K562 (cell line): ENCODE data around the gene SPI1. TPM values are rescaled to one million over a fixed set of nuclear protein-coding genes. Genes with fewer than 3 reads are reported as not detected.

ENCODE experiments used
- ATAC-seq: fragments of 200-7000 bp; cut with Tn5 transposase; 3 replicates; pipeline ENCODE4 v1.9.1; 2020; ENCODE audit warnings: moderate library complexity
- BruUV-seq: library from RNA; stranded (reverse); fragments of 400-500 nt; replicated peaks from 2 replicates; lab custom pipeline; 2021; lab: Mats Ljungman, UMichigan
- CTCF ChIA-PET: fragments of 300-600 bp; formaldehyde crosslinking; extraction: SDS; loops from one replicate; lab custom pipeline; 2021; ENCODE audit warnings: low intra/inter-chr PET ratio; lab: Yijun Ruan, JAX
- POLR2A ChIA-PET: fragments of 300-600, 350-650 bp; sonication (Branson Sonifier 250); formaldehyde crosslinking; extraction: SDS; loops from one replicate; lab custom pipeline; 2021; ENCODE audit warnings: antibody characterized with exemption, inconsistent platforms; lab: Yijun Ruan, JAX
- DNase-seq, 4 experiments: peaks; one replicate each; pipeline versions ENCODE4 v3.0.0 to v3.0.0-alpha.2; 2011 to 2018; ENCODE audit warnings: low spot score in 3 of 4, mixed read lengths in 3 of 4; ENCODE audit errors: extremely low read depth in 1 of 4
- FAIRE-seq: peaks from 2 replicates; lab custom pipeline; 2011; peaks lifted over from hg19 to GRCh38; lab: Jason Lieb, UNC
- H2AFZ ChIP-seq: 2 replicates; pipeline ENCODE4 v1.6.0; 2011; ENCODE audit warnings: low read depth, low read length, control low read depth, inconsistent platforms
- H3K27ac ChIP-seq: fragments of 200-600 bp; 3 replicates; pipeline ENCODE4 v1.8.0; 2011; ENCODE audit warnings: low read depth, mild to moderate bottlenecking, control low read depth, inconsistent platforms, low read length, moderate library complexity, mixed read lengths; ENCODE audit errors: extremely low read depth
- H3K27me3 ChIP-seq, 2 experiments: fragments of 300-600 bp in 1 of 2; 2 replicates in 1 of 2; 3 replicates in 1 of 2; pipeline versions ENCODE4 v1.6.0 to v1.8.0; 2011; ENCODE audit warnings: inconsistent platforms in 2 of 2, low read length in 2 of 2, mild to moderate bottlenecking in 1 of 2, mixed read lengths in 1 of 2, moderate library complexity in 1 of 2; ENCODE audit not compliant: control insufficient read depth in 2 of 2, insufficient read depth in 2 of 2
- H3K36me3 ChIP-seq: fragments of 300-600 bp; 3 replicates; pipeline ENCODE4 v1.8.0; 2011; ENCODE audit warnings: mild to moderate bottlenecking, low read length, inconsistent platforms; ENCODE audit not compliant: control insufficient read depth, insufficient read depth
- H3K4me1 ChIP-seq, 2 experiments: fragments of 200-600 bp in 1 of 2; replicated peaks in 1 of 2; 2 replicates in 1 of 2; 3 replicates in 1 of 2; pipeline versions ENCODE4 v1.5.1 to v1.8.0; 2011; ENCODE audit warnings: inconsistent platforms in 2 of 2, low read length in 2 of 2, mild to moderate bottlenecking in 1 of 2, mixed read lengths in 1 of 2, moderate library complexity in 1 of 2; ENCODE audit not compliant: control insufficient read depth in 2 of 2, insufficient read depth in 2 of 2
- H3K4me2 ChIP-seq: 2 replicates; pipeline ENCODE4 v1.6.1; 2011; ENCODE audit warnings: low read length, control low read depth, inconsistent platforms, mixed read lengths; ENCODE audit not compliant: insufficient read depth
- H3K4me3 ChIP-seq: fragments of 200-600 bp; sonication (generic), shearing (Covaris generic); 2 replicates; pipeline ENCODE4 v1.5.1; 2016; ENCODE audit warnings: control low read depth, inconsistent platforms
- H3K79me2 ChIP-seq: fragments of 200-600 bp; 3 replicates; pipeline ENCODE4 v1.8.0; 2011; ENCODE audit warnings: low read length, inconsistent platforms; ENCODE audit not compliant: control insufficient read depth, insufficient read depth
- H3K9ac ChIP-seq, 2 experiments: 2 replicates each; pipeline versions ENCODE4 v1.6.0 to v1.6.1; 2011; ENCODE audit warnings: low read depth in 2 of 2, low read length in 2 of 2, control low read depth in 1 of 2, inconsistent platforms in 1 of 2, mild to moderate bottlenecking in 1 of 2, mixed read lengths in 1 of 2; ENCODE audit not compliant: insufficient read depth in 1 of 2
- H3K9me1 ChIP-seq: one replicate; pipeline ENCODE4 v1.6.0; 2011; ENCODE audit warnings: inconsistent platforms, mild to moderate bottlenecking, low read length, moderate library complexity; ENCODE audit not compliant: control insufficient read depth, insufficient read depth
- H3K9me3 ChIP-seq: replicated peaks from 2 replicates; pipeline ENCODE4 v1.5.1; 2011; ENCODE audit warnings: low read depth, low read length, inconsistent platforms; ENCODE audit not compliant: control insufficient read depth, insufficient read depth
- H4K20me1 ChIP-seq: replicated peaks from 2 replicates; pipeline ENCODE4 v1.6.1; 2011; ENCODE audit warnings: low read length, inconsistent platforms, mixed read lengths; ENCODE audit not compliant: control insufficient read depth, insufficient read depth
- ARNT ChIP-seq, 2 experiments: fragments of 450-650 bp; IDR thresholded peaks; 2 replicates each; pipeline ENCODE4 v1.6.1; 2016; ENCODE audit warnings: mild to moderate bottlenecking in 1 of 2
- BCOR ChIP-seq: fragments of 450-650 bp; IDR thresholded peaks from 2 replicates; pipeline ENCODE4 v1.6.1; 2016
- ESRRA ChIP-seq: fragments of 450-650 bp; IDR thresholded peaks from 2 replicates; pipeline ENCODE4 v1.6.1; 2014; ENCODE audit warnings: low read depth, mild to moderate bottlenecking, moderate library complexity, borderline replicate concordance
- MEIS2 ChIP-seq: fragments of 450-650 bp; IDR thresholded peaks from 2 replicates; pipeline ENCODE4 v1.6.1; 2014; ENCODE audit warnings: mild to moderate bottlenecking; ENCODE audit not compliant: partially characterized antibody
- TAF1 ChIP-seq: IDR thresholded peaks from 2 replicates; pipeline ENCODE4 v1.6.1; 2011; ENCODE audit warnings: mild to moderate bottlenecking, low read length, moderate library complexity; ENCODE audit not compliant: insufficient read depth, control insufficient read depth, severe bottlenecking; ENCODE audit errors: extremely low read depth
- TAF7 ChIP-seq: fragments of 450-650 bp; IDR thresholded peaks from 2 replicates; pipeline ENCODE4 v1.6.1; 2016; ENCODE audit warnings: missing genetic modification characterization, missing compliant biosample characterization
- ZZZ3 ChIP-seq: fragments of 450-650 bp; IDR thresholded peaks from 2 replicates; pipeline ENCODE4 v1.6.1; 2016; ENCODE audit warnings: antibody characterized with exemption, mild to moderate bottlenecking, moderate library complexity
- WGBS: fragments of 100-300 bp; shearing (Covaris generic); methylation state at CpG from one replicate; pipeline ENCODE4 v1.1.6; 2016; ENCODE audit warnings: low coverage, mixed read lengths; ENCODE audit not compliant: insufficient coverage; ENCODE audit errors: missing lambda C conversion rate; 5-methylcytosine and 5-hydroxymethylcytosine counted together
- in situ Hi-C: fragments of 300-500 bp; cut with MboI; formaldehyde crosslinking; loops from 4 replicates; pipeline ENCODE4 v1.15.0; 2018; ENCODE audit warnings: inconsistent platforms, mixed read lengths
- intact Hi-C: fragments of 100-400 bp; cut with micrococcal nuclease; formaldehyde crosslinking; loops from 2 replicates; pipeline ENCODE4 v1.14.2; 2022
- polyA plus RNA-seq, 8 experiments: library from polyadenylated mRNA; depleted of rRNA in 4 of 8; stranded (reverse) in 5 of 8; unstranded in 3 of 8; fragments of >200 nt; fragmentation: Nextera tagmentation in 2 of 8; fragmentation: Illumina TruSeq in 1 of 8; extraction: Ambion mirVana in 2 of 8; extraction: Trizol in 1 of 8; gene quantifications; 2 replicates each; pipeline versions ENCODE4 v1.2.1 to v1.2.3, GENCODE V29; 2011 to 2014; ENCODE audit warnings: inconsistent platforms in 1 of 8, missing spikeins in 1 of 8
- total RNA-seq, 7 experiments: library from RNA; depleted of rRNA in 6 of 7; stranded (reverse); fragments of >200 nt in 6 of 7; fragmentation: Illumina TruSeq in 2 of 7; extraction: Trizol in 2 of 7; gene quantifications; 2 replicates each; pipeline versions ENCODE4 v1.2.1 to v1.2.3, GENCODE V29; 2011 to 2021; ENCODE audit warnings: low replicate concordance in 1 of 7
- TF ChIP-seq, protein P1 (sequence below): fragments of 250-450 bp; sonication (Bioruptor Pico); IDR thresholded peaks from 2 replicates; pipeline ENCODE4 v1.5.0; 2020; ENCODE audit warnings: mild to moderate bottlenecking
- TF ChIP-seq, protein P2 (sequence below): fragments of 250-450 bp; sonication (Bioruptor Pico); IDR thresholded peaks from 2 replicates; pipeline ENCODE4 v1.5.0; 2021

Gene SPI1
- total and polyA plus RNA-seq, 9 of the 15 experiments (the other 6 are each of a cell fraction or from before 2014, with no cell fraction given): 0.10 to 33.7 (median 10.3) TPM

DNA sequence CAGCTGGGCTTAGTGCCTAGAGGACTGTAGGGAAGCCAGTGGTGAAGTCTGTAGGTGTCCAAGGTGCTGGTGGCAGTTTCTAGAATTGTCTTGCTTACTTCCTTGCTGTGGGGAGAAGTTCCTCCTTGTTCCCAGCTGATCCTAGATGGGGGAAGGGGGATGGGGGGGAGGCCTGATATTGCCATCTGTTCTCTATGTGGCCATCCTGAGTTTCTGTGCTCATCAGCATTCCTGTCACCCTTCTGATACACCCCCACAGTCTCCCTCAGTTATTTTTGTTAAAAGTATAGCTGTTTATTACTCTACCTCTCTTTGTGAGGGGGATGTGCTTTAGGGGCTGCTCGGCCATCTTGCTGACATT, 71.9 kb downstream of the SPI1 start:
- no peaks in the 10 kb centered on the region for H3K9me3 ChIP-seq
- H3K9me1 ChIP-seq: no peaks in the 10 kb centered on the region
- intact Hi-C loops (no loop called here), in situ Hi-C loops (no loop called here)
- no peaks in the 10 kb centered on the region for H3K27me3 ChIP-seq
- no peaks in the 10 kb centered on the region for H3K4me1 ChIP-seq
- no peaks in the 10 kb centered on the region; the same call in 2 of the 3 replicates for H3K79me2 ChIP-seq
- no TSS peak for BruUV-seq
- H3K9ac ChIP-seq: no peak overlapping the region
- FAIRE-seq (no peak), ATAC-seq (no peak), DNase-seq (no peak)
- H2AFZ ChIP-seq: no peak overlapping the region
- POLR2A ChIA-PET: no interaction called here
- TF ChIP-seq MEIS2: no peak
- TF ChIP-seq ZZZ3: no peak
- TF ChIP-seq ARNT (IDR thresholded peaks at IDR 0.05): no peak
- H3K4me2 ChIP-seq: no peak overlapping the region
- H3K27ac ChIP-seq: no peak overlapping the region
- H4K20me1 ChIP-seq: no peaks in the 10 kb centered on the region
- CTCF ChIA-PET: no interaction called here
- no peak overlapping the region for H3K4me3 ChIP-seq
- peaks cover 87% of the 10 kb centered on the region for H3K36me3 ChIP-seq
- WGBS: 73% methylated on average over 1 of the region's 1 CpG

DNA sequence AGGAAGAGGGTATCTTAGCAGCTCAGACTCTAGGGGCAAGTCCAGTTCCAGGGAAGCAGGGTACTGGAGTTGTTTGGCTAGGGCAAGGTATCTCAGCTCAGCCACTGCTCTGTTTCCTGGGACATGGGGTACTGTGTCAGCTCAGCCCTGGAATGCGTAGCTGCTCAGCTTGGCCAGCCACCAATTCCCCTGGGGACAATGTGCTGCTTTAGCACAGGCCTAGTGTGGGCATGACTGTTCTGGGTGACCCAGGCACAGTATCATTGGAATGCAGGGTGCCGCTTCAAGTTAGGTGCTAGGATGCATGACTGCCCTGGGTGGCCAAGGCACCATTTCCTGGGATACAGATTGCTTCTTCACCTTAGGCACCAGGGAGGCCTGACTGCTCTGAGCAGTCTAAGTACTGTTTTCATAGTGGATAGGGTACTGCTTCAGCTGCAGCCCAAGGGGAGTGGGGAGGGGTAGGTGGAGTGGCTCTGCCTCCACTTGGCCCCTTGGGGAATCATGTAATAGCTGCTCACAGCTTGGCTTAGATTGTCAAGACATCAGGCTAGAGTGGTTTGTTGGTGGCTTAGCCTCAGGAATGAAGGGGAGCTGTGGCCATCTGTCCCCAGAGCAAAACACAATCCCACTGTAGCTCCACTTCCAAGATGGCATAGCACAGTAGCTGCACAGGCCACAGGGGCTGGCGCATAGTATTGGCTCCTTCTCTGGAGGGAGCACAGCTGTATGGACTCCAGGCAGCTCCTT, 72.4 kb downstream of the SPI1 start:
- intact Hi-C loops: no loop called here
- in situ Hi-C loops: no loop called here
- Histone ChIP-seq H3K27ac (no peak overlapping the region; the same call in 2 of the 3 replicates), H3K9ac (peak overlapping the region in 1 of 2 experiments; percentile 28; a peak in 1 of 4 replicates), H3K36me3 (peaks cover 85% of the 10 kb centered on the region), H3K27me3 (no peaks in the 10 kb centered on the region), H2AFZ (no peak overlapping the region), H3K4me3 (no peak overlapping the region), H3K9me3 (no peaks in the 10 kb centered on the region), H4K20me1 (no peaks in the 10 kb centered on the region), H3K9me1 (no peaks in the 10 kb centered on the region), H3K79me2 (no peaks in the 10 kb centered on the region; the same call in 2 of the 3 replicates), H3K4me2 (no peak overlapping the region), H3K4me1 (no peaks in the 10 kb centered on the region)
- FAIRE-seq: no peak
- no peak; the same call in 2 of the 3 replicates for ATAC-seq
- no TSS peak for BruUV-seq
- 93% methylated on average over 3 of the region's 3 CpGs for WGBS
- ChIA-PET CTCF (no interaction called here), POLR2A (interaction anchor here (0.7 to 1.0 kb wide), 2 partner anchors 15 to 37 kb away, joined by 3 read pairs; no protein-coding TSS in a partner anchor)
- DNase-seq: no peak
- TF ChIP-seq TAF7 (no peak), ESRRA (no peak), BCOR (no peak), TAF1 (no peak)
- TF ChIP-seq, protein P1, sequence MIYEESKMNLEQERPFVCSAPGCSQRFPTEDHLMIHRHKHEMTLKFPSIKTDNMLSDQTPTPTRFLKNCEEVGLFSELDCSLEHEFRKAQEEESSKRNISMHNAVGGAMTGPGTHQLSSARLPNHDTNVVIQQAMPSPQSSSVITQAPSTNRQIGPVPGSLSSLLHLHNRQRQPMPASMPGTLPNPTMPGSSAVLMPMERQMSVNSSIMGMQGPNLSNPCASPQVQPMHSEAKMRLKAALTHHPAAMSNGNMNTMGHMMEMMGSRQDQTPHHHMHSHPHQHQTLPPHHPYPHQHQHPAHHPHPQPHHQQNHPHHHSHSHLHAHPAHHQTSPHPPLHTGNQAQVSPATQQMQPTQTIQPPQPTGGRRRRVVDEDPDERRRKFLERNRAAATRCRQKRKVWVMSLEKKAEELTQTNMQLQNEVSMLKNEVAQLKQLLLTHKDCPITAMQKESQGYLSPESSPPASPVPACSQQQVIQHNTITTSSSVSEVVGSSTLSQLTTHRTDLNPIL (CRISPR knock-in tag): no peak
- TF ChIP-seq, protein P2, sequence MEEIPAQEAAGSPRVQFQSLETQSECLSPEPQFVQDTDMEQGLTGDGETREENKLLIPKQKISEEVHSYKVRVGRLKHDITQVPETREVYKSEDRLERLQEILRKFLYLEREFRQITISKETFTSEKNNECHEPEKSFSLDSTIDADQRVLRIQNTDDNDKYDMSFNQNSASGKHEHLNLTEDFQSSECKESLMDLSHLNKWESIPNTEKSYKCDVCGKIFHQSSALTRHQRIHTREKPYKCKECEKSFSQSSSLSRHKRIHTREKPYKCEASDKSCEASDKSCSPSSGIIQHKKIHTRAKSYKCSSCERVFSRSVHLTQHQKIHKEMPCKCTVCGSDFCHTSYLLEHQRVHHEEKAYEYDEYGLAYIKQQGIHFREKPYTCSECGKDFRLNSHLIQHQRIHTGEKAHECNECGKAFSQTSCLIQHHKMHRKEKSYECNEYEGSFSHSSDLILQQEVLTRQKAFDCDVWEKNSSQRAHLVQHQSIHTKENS: no peak
